ENCODE measurements around the gene CD74.

DNA sequence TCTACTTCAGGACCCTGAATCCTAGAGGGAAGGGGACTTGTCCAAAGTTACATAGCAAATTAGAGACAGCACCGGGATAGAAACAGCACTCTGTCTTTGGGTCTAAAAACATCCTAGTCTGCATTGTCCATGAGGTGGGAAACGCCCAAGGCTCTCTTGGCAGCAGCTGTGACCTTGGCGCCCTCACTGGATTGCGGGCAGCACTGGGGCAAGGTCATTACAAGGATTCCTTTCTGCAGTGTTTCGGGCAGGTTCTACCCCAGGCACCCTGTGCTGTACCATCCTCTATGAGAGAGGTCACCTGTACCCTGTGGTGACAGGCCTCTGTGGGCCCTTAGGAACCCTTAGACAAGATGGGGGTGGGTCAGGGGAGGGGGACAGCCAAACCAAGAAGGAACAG lies 8.6 kb downstream of the CD74 start:
- TF ChIP-seq, protein P1, sequence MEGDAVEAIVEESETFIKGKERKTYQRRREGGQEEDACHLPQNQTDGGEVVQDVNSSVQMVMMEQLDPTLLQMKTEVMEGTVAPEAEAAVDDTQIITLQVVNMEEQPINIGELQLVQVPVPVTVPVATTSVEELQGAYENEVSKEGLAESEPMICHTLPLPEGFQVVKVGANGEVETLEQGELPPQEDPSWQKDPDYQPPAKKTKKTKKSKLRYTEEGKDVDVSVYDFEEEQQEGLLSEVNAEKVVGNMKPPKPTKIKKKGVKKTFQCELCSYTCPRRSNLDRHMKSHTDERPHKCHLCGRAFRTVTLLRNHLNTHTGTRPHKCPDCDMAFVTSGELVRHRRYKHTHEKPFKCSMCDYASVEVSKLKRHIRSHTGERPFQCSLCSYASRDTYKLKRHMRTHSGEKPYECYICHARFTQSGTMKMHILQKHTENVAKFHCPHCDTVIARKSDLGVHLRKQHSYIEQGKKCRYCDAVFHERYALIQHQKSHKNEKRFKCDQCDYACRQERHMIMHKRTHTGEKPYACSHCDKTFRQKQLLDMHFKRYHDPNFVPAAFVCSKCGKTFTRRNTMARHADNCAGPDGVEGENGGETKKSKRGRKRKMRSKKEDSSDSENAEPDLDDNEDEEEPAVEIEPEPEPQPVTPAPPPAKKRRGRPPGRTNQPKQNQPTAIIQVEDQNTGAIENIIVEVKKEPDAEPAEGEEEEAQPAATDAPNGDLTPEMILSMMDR (conservative IDR thresholded peaks at IDR 0.05), result no peak
- TF ChIP-seq ZFX (IDR thresholded peaks at IDR 0.05), result no peak

Data from C4-2B (cell line).